B cell (primary cell): ENCODE data around the gene SCGB2A2.

Experiments
- EZH2 ChIP-seq: IDR thresholded peaks from 2 replicates; pipeline ENCODE4 v1.6.1; 2012; ENCODE audit warnings: borderline replicate concordance, low read depth, mild to moderate bottlenecking, moderate library complexity, low read length; ENCODE audit not compliant: insufficient read depth, poor library complexity, severe bottlenecking
- TF ChIP-seq, protein P1 (sequence below): fragments of 200-600 bp; IDR thresholded peaks from one replicate; pipeline ENCODE4 v1.8.0; 2022; ENCODE audit warnings: antibody characterized with exemption, mild to moderate bottlenecking

DNA sequence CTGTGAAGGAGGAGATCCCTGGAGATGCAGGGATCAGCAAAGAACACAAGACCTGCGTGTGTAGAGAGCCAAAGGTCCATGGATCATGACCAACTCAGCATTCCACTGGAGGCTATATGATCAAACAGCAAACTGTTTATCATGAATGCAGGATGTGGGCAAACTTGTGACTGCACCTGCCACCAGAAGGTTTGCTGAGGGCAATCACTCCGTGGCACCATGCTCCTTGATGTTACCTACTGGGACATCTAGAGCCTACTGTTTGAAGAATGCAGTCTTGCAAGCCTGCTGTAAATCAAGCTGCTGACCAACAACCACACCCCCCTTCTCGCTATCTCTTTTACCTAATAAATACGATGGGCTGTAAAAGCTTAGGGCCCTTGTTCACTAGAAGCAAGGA, 18.3 kb upstream of the SCGB2A2 start:
- TF ChIP-seq, protein P1, sequence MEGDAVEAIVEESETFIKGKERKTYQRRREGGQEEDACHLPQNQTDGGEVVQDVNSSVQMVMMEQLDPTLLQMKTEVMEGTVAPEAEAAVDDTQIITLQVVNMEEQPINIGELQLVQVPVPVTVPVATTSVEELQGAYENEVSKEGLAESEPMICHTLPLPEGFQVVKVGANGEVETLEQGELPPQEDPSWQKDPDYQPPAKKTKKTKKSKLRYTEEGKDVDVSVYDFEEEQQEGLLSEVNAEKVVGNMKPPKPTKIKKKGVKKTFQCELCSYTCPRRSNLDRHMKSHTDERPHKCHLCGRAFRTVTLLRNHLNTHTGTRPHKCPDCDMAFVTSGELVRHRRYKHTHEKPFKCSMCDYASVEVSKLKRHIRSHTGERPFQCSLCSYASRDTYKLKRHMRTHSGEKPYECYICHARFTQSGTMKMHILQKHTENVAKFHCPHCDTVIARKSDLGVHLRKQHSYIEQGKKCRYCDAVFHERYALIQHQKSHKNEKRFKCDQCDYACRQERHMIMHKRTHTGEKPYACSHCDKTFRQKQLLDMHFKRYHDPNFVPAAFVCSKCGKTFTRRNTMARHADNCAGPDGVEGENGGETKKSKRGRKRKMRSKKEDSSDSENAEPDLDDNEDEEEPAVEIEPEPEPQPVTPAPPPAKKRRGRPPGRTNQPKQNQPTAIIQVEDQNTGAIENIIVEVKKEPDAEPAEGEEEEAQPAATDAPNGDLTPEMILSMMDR: no peak
- no peak for TF ChIP-seq EZH2
